Natural killer cell (primary cell): Measurements from ENCODE around the gene PAK5. TPM values are rescaled to one million over a fixed set of nuclear protein-coding genes. Genes with fewer than 3 reads are reported as not detected.

Experiments used
- ATAC-seq, 3 donors: fragments of 150-1000 bp in 2 of 3; fragments of 200-7000 bp in 1 of 3; cut with Tn5 transposase; 1 replicate in 1 of 3; 2 replicates in 2 of 3; pipeline ENCODE4 v1.10.0; 2021; ENCODE audit warnings: mild to moderate bottlenecking in 2 of 3, moderate library complexity in 2 of 3
- DNase-seq, 2 donors: peaks; one replicate each; pipeline versions ENCODE4 v3.0.0 to v3.0.0-alpha.2; 2013 to 2021; ENCODE audit warnings: mixed read lengths in 1 of 2
- H3K27ac ChIP-seq: one replicate; pipeline ENCODE4 v1.5.1; 2013; ENCODE audit warnings: mild to moderate bottlenecking, low read length
- H3K27me3 ChIP-seq: one replicate; pipeline ENCODE4 v1.6.1; 2013; ENCODE audit warnings: low read length; ENCODE audit not compliant: control insufficient read depth, insufficient read depth
- H3K36me3 ChIP-seq: one replicate; pipeline ENCODE4 v1.6.1; 2013; ENCODE audit warnings: low read length; ENCODE audit not compliant: control insufficient read depth, insufficient read depth
- H3K4me1 ChIP-seq: one replicate; pipeline ENCODE4 v1.6.1; 2013; ENCODE audit warnings: low read length; ENCODE audit not compliant: control insufficient read depth, insufficient read depth
- H3K4me3 ChIP-seq: one replicate; pipeline ENCODE4 v1.5.1; 2013; ENCODE audit warnings: low read length
- H3K9me3 ChIP-seq: one replicate; pipeline ENCODE4 v1.6.1; 2013; ENCODE audit warnings: low read length; ENCODE audit not compliant: control insufficient read depth, insufficient read depth
- H3K27ac Mint-ChIP-seq, 2 donors: one replicate each; pipeline ENCODE4 v1.8.0; 2022; ENCODE audit warnings: mild to moderate bottlenecking in 2 of 2, mixed read lengths in 2 of 2, moderate library complexity in 1 of 2
- H3K27me3 Mint-ChIP-seq, 2 donors: one replicate each; pipeline ENCODE4 v1.8.0; 2022; ENCODE audit warnings: low read depth in 2 of 2, mixed read lengths in 2 of 2
- H3K36me3 Mint-ChIP-seq: one replicate; pipeline ENCODE4 v1.8.0; 2022; ENCODE audit warnings: mixed read lengths
- H3K4me1 Mint-ChIP-seq, 2 donors: one replicate each; pipeline ENCODE4 v1.8.0; 2022; ENCODE audit warnings: mixed read lengths in 2 of 2
- H3K4me3 Mint-ChIP-seq: one replicate; pipeline ENCODE4 v1.8.0; 2022; ENCODE audit warnings: mild to moderate bottlenecking, moderate library complexity, mixed read lengths
- H3K9me3 Mint-ChIP-seq, 2 donors: one replicate each; pipeline ENCODE4 v1.8.0; 2022; ENCODE audit warnings: mixed read lengths in 2 of 2
- WGBS: methylation state at CpG from one replicate; pipeline ENCODE4 v1.1.7; 2013; ENCODE audit warnings: missing lambda C conversion rate; ENCODE audit not compliant: insufficient coverage; 5-methylcytosine and 5-hydroxymethylcytosine counted together
- intact Hi-C: fragments of 100-400 bp; cut with micrococcal nuclease; formaldehyde crosslinking; loops from one replicate; pipeline ENCODE4 v1.14.2; 2022
- total RNA-seq, 4 donors: library from RNA; stranded (reverse); fragments of 120-200 nt in 1 of 4; gene quantifications; one replicate each; pipeline versions ENCODE4 v1.2.3 to v1.2.4, GENCODE V29; 2013 to 2022
- TF ChIP-seq, protein P1 (sequence below): fragments of 200-600 bp; IDR thresholded peaks from one replicate; pipeline ENCODE4 v1.8.0; 2022; ENCODE audit warnings: antibody characterized with exemption

Gene PAK5
- not detected for total RNA-seq
- total RNA-seq (2013): not detected

DNA sequence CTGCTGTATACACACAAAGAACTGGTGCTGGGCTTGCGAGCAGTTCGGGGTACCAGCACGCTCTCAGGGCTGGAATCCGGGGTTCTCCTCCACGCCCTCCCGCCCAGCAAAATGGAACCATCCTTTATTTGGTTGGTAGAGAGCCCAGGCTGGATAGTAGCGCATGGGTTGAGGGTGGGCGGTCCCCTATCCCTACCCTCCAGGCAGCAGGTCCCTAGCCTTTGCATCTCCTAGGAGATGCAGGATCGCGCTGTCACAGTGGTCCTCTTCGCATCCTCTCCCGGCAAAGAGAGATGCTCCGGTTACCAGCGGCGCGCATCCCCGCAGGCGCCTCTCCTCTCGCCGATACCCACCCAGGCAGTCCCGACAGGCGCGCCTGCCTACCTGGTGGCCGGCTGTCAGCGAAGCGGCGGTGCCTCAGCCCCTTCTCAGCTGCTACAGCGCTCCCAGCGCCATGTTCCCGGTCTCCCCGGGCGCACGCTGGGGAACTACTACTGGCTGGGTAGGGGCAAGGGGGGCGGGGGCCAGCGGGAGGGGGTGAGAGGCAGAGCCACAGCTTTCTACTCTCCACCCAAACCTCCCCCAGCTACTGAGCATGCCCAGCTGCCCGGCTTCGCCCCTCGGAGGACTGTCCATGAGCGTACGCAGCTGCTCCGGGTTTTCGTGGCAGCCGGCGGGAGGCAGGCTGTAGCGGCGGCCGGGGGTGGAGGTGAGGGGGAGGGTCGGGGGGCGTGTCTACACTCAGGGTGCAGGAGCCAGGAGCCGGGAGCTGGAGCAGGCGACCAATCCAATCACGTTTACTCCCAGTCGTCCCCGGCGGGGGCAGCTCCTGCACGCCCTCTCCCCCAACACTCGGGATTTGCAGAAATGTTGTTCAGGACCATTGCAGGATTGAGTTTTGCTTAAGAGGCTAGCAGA, at the start of gene PAK5:
PAK5 (minus strand) TSS at position 699 of the 918 bp plus-strand sequence. CDS start 194,748 bp downstream, outside the sequence.
- TF ChIP-seq, protein P1, sequence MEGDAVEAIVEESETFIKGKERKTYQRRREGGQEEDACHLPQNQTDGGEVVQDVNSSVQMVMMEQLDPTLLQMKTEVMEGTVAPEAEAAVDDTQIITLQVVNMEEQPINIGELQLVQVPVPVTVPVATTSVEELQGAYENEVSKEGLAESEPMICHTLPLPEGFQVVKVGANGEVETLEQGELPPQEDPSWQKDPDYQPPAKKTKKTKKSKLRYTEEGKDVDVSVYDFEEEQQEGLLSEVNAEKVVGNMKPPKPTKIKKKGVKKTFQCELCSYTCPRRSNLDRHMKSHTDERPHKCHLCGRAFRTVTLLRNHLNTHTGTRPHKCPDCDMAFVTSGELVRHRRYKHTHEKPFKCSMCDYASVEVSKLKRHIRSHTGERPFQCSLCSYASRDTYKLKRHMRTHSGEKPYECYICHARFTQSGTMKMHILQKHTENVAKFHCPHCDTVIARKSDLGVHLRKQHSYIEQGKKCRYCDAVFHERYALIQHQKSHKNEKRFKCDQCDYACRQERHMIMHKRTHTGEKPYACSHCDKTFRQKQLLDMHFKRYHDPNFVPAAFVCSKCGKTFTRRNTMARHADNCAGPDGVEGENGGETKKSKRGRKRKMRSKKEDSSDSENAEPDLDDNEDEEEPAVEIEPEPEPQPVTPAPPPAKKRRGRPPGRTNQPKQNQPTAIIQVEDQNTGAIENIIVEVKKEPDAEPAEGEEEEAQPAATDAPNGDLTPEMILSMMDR: no peak
- DNase-seq (no peak), ATAC-seq (no peak)
- peaks cover 22 to 29% of the 10 kb centered on the region in 2 donors for H3K27me3 Mint-ChIP-seq
- WGBS: 4% methylated on average over 55 of the region's 57 CpGs
- H3K27ac ChIP-seq: no peak within 1 kb of the TSS
- no peak within 1 kb of the TSS for H3K4me3 ChIP-seq
- no peaks in the 10 kb centered on the region for H3K4me1 ChIP-seq
- peaks cover 8% of the 10 kb centered on the region for H3K36me3 Mint-ChIP-seq
- H3K9me3 ChIP-seq: no peaks in the 10 kb centered on the region
- intact Hi-C loops: no loop called here
- H3K36me3 ChIP-seq: no peaks in the 10 kb centered on the region
- no peak within 1 kb of the TSS for H3K27ac Mint-ChIP-seq
- H3K27me3 ChIP-seq: peaks cover 10% of the 10 kb centered on the region
- peaks cover 4 to 7% of the 10 kb centered on the region in 2 donors for H3K9me3 Mint-ChIP-seq
- no peaks in the 10 kb centered on the region for H3K4me1 Mint-ChIP-seq
- H3K4me3 Mint-ChIP-seq: no peak within 1 kb of the TSS

DNA sequence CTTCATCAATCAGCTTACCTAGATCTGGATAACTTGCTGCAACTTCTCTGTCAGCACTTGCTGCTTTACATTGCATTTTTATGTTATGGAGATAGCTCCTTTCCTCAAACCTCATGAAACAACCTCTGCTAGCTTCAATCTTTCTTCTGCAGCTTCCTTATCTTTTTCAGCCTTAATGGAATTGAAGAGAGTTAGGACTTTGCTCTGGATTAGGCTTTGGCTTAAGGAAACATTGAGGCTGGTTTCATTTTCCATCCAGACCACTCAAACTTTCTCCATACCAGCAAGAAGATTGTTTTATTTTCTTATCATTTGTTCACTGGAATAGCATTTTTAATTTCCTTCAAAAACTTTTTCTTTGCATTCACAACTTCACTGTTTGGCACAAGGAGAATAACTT, 48.8 kb upstream of the PAK5 start:
- H3K27me3 Mint-ChIP-seq: no peaks in the 10 kb centered on the region
- H3K27me3 ChIP-seq: no peaks in the 10 kb centered on the region
- no peaks in the 10 kb centered on the region for H3K36me3 ChIP-seq
- DNase-seq (no peak), ATAC-seq (no peak)
- no peaks in the 10 kb centered on the region for H3K4me1 ChIP-seq
- H3K9me3 ChIP-seq: no peaks in the 10 kb centered on the region
- TF ChIP-seq, protein P1: no peak
- peaks cover 3 to 4% of the 10 kb centered on the region in 2 donors for H3K9me3 Mint-ChIP-seq
- no peaks in the 10 kb centered on the region for H3K36me3 Mint-ChIP-seq
- H3K27ac Mint-ChIP-seq: no peak overlapping the region
- H3K4me3 ChIP-seq: no peak overlapping the region
- H3K27ac ChIP-seq: no peak overlapping the region
- intact Hi-C loops: no loop called here
- H3K4me1 Mint-ChIP-seq: no peaks in the 10 kb centered on the region
- no peak overlapping the region for H3K4me3 Mint-ChIP-seq

DNA sequence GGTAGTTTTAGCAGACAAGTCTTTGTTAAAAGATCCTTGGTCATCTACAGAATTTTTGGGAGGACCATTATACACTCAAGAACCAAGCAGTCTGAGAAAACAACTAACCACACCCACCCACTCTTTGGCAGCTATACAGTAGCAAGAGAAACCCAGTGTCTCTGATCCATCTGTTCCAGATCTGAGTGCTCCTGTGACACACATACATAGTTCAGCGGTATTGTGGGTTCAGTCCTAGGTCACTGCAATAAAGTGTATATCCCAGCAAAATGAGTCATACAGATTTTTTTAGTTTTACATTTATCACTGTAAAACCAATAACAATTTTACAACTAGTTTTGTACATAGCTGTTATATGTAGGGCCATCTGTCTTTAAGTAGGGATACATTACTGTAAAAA, 47.4 kb upstream of the PAK5 start:
- intact Hi-C loops: no loop called here
- TF ChIP-seq, protein P1: no peak
- H3K27me3 Mint-ChIP-seq: peaks cover 0 to 3% of the 10 kb centered on the region in 2 donors
- Histone ChIP-seq H3K9me3 (no peaks in the 10 kb centered on the region), H3K4me3 (no peak overlapping the region), H3K27me3 (no peaks in the 10 kb centered on the region), H3K36me3 (no peaks in the 10 kb centered on the region), H3K4me1 (no peaks in the 10 kb centered on the region), H3K27ac (no peak overlapping the region)
- H3K27ac Mint-ChIP-seq: no peak overlapping the region
- WGBS: 100% methylated on average over 1 of the region's 1 CpG
- DNase-seq (no peak), ATAC-seq (no peak)
- H3K4me1 Mint-ChIP-seq: no peaks in the 10 kb centered on the region
- no peak overlapping the region for H3K4me3 Mint-ChIP-seq
- H3K9me3 Mint-ChIP-seq: peaks cover 3 to 4% of the 10 kb centered on the region in 2 donors
- H3K36me3 Mint-ChIP-seq: no peaks in the 10 kb centered on the region
